SJSA1 (cell line): ENCODE data around the gene TMC8. TPM values are rescaled to one million over a fixed set of nuclear protein-coding genes. Genes with fewer than 3 reads are reported as not detected.
"Not testable (repeated sequence)": the region's sequence is repeated elsewhere in the genome, so short reads cannot be mapped to it uniquely, and the experiment has no call there.

Source experiments
- DNase-seq, 2 experiments: peaks; one replicate each; pipeline ENCODE4 v3.0.0-alpha.2; 2015 to 2020; ENCODE audit warnings: low spot score in 2 of 2, low read depth in 1 of 2
- H3K27ac ChIP-seq: fragments of 250-450 bp; sonication (Bioruptor Pico); 2 replicates; pipeline ENCODE4 v1.5.1; 2020; ENCODE audit warnings: mild to moderate bottlenecking, moderate library complexity
- H3K27me3 ChIP-seq: fragments of 250-450 bp; sonication (Bioruptor Pico); replicated peaks from 2 replicates; pipeline ENCODE4 v1.5.1; 2020; ENCODE audit warnings: mild to moderate bottlenecking, moderate library complexity
- H3K36me3 ChIP-seq: fragments of 250-450 bp; sonication (Bioruptor Pico); 2 replicates; pipeline ENCODE4 v1.5.1; 2020; ENCODE audit warnings: mild to moderate bottlenecking
- H3K4me1 ChIP-seq: fragments of 250-450 bp; sonication (Bioruptor Pico); replicated peaks from 2 replicates; pipeline ENCODE4 v1.6.1; 2021; ENCODE audit warnings: mild to moderate bottlenecking
- H3K4me3 ChIP-seq: fragments of 250-450 bp; sonication (Bioruptor Pico); 2 replicates; pipeline ENCODE4 v1.5.1; 2020; ENCODE audit warnings: mild to moderate bottlenecking
- H3K9me3 ChIP-seq: fragments of 250-450 bp; sonication (Bioruptor Pico); replicated peaks from 2 replicates; pipeline ENCODE4 v1.5.1; 2020; ENCODE audit warnings: mild to moderate bottlenecking
- total RNA-seq: library from RNA; depleted of rRNA; stranded (reverse); fragments of >200 nt; shearing (Covaris generic); gene quantifications from 2 replicates; pipeline ENCODE4 v1.2.3, GENCODE V29; 2014

Gene TMC8
- total RNA-seq, 1 experiment from 2014 or later, result not detected

DNA sequence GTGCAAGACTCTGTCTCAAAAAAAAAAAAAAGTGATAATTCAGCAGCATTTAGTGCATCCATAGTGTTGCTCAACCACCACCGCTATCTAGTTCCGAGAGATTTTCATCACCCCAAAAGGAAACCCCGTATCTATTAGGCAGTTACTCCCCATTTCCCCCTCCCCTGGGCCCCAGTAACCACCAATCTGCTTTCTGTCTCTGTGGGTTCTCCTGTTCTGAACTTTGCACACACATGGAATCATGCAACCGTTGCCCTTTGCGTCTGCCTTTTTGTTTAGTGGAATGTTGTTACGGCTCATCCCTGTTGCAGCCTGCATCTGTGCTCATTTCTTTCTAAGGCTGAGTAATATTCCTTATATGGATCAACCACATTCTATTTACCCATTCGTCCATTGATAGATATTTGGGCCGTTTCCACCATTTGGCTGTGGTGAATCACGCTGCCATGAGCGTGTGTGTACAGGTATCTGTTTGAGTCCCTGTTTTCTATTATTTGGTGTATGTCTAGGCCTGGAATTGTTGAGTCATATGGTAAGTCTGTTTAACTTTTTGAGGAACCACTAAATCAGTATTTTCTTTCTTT, 29.1 kb downstream of the TMC8 start:
- H3K27ac ChIP-seq, result no peak overlapping the region
- H3K4me3 ChIP-seq, result no peak overlapping the region
- no peaks in the 10 kb centered on the region for H3K9me3 ChIP-seq
- peaks cover 12% of the 10 kb centered on the region for H3K4me1 ChIP-seq
- H3K36me3 ChIP-seq, result no peaks in the 10 kb centered on the region
- peak; percentile 54 to 56 for DNase-seq
- H3K27me3 ChIP-seq, result no peaks in the 10 kb centered on the region

DNA sequence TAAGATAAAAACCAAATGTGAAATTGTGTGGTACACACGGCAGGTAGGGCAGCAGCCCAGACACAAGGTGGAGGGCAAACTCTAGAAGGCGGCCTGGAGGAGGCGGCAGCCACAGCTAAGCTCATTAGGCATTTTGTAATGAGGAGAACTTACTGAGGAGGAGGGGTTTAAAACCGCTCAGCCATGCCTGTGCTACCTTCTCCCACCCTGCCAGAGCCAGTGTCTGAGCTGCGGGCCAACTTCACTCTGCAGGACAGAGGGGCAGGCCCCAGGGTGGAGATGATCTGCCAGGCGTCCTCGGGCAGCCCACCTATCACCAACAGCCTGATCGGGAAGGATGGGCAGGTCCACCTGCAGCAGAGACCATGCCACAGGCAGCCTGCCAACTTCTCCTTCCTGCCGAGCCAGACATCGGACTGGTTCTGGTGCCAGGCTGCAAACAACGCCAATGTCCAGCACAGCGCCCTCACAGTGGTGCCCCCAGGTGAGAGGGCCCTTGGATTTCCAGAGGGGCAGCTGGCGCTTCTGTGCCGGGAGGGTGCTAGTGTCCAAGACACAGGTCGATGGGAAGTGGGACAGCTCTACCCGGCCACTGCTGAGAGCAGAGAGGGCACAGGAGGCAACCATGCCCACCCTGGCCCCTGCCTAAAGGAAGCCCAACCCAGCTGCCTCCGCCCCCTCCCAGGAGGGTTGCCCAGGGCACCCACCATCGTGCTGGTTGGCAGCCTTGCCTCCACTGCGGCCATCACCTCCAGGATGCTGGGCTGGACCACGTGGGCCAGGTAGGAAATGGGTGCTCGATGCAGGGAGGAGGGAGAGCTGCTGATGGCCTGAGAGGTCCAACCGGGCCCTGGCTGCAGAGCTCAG, 33.5 kb downstream of the TMC8 start:
- no peak overlapping the region for H3K4me3 ChIP-seq
- no peaks in the 10 kb centered on the region for H3K27me3 ChIP-seq
- H3K4me1 ChIP-seq, result peaks cover 24% of the 10 kb centered on the region
- 0 out of 2 replicates have a peak, but pooled peaks cover 3% of the 10 kb centered on the region for H3K36me3 ChIP-seq
- no peak for DNase-seq
- no peak overlapping the region for H3K27ac ChIP-seq
- no peaks in the 10 kb centered on the region for H3K9me3 ChIP-seq

DNA sequence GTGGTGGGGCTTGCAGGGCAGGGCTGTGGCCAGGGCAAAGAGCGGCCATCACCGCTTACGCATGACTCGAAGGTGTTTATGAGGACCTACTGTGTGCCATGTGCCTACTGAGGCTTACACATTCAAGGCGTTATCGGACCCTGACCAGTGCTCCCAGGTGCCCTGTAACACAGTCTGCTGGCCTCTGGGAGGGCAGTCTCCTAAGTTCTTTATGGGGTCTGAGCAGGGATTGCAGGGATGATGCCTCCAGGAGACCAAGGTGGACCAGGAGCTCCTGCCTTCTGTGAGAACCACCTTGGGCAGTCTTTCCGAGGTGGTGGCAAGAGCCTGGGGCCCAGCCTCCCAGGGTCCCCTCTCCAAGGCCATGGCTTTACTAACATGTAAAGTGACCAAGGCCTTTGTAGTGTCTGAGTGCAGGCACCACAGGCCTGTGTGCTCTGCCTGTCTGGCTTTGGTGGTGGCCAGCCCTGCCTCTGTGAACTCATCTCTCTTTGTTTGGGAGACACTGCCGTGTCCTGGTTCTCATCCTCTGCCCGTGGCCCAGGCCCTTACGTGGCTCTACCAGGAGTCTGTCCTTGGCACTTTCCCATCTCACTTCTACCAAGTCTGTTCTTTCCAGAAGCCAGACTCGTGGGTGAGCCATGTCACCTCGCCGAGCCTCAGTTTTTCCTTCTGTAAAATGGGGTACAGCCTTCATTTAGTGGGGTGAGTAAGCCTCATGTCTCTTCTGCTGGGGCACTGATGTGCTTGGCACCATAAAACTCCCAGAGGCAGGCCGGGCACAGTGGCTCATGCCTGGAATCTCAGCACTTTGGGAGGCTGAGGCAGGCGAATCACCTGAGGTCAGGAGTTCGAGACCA, 34.4 kb downstream of the TMC8 start:
- H3K4me1 ChIP-seq, result peaks cover 23% of the 10 kb centered on the region
- H3K27ac ChIP-seq, result no peak overlapping the region
- no peaks in the 10 kb centered on the region for H3K27me3 ChIP-seq
- H3K9me3 ChIP-seq, result no peaks in the 10 kb centered on the region
- H3K36me3 ChIP-seq, result peaks cover 6% of the 10 kb centered on the region; the same call in 1 of the 2 replicates
- no peak for DNase-seq
- H3K4me3 ChIP-seq, result no peak overlapping the region

DNA sequence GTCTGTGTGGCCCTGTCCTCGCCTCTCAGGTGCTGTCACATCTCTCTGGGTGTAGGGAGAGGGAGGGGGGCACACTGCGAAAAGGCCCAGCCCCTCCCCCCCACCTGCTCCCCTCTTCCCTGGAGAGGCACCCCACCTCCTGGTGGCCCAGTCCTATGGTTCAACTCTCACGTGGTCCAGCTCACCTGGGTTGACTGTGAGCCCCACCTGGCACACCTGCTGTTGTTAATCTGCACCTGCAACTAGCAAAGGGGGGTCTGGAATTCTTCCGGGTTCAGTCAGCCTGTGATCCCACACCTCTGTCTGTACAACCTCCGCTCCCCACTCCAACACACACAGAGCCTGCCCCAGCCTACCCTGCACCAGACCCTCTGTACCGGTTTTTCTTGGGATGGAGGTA, 35.8 kb downstream of the TMC8 start:
- no peak overlapping the region for H3K4me3 ChIP-seq
- H3K4me1 ChIP-seq, result peaks cover 20% of the 10 kb centered on the region

DNA sequence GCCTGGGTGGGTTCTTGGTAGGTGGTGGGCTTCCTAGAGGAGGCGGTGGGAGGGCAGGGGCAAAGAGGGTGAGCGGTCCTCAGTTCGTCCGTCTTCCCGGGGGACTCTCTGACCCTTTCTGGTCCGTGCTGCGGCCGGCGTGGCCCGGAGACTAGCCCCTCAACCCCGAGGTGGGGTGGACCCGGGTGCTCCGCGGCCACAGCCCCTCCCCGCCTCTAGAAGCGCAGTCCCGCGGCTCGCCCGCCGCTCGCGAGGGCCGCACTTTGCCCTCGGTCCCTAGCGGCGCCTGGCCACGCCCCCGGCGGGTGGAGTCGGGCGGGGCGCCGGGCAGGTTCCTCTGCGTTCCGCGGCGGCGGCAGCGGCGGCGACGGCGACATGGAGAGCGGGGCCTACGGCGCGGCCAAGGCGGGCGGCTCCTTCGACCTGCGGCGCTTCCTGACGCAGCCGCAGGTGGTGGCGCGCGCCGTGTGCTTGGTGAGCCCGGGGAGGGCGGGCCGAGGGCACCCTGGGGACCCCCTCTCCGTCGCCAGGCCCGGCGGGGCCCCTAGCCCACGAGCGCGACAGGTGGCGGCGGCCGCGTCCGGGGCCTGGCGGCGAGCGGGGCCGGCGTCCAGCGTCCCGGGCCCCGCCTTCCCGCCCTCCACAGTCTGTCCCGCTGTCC, 37.8 kb downstream of the TMC8 start, which contains the start of gene SYNGR2:
TSS of gene SYNGR2 (plus strand) at position 340 of the 661 bp plus-strand sequence. CDS start at position 376, 36 bp downstream.
- peaks cover 34% of the 10 kb centered on the region for H3K4me1 ChIP-seq
- H3K27me3 ChIP-seq, result no peaks in the 10 kb centered on the region
- H3K4me3 ChIP-seq, result peak within 1 kb of the TSS; percentile 80
- peaks cover 25% of the 10 kb centered on the region for H3K36me3 ChIP-seq
- no peaks in the 10 kb centered on the region for H3K9me3 ChIP-seq
- H3K27ac ChIP-seq, result no peak within 1 kb of the TSS
- peak; percentile 64 to 81 for DNase-seq

More for the DNA sequence above, 35.8 kb downstream of the TMC8 start:
- Histone ChIP-seq H3K9me3 (no peaks in the 10 kb centered on the region), H3K27ac (no peak overlapping the region), H3K27me3 (no peaks in the 10 kb centered on the region), H3K36me3 (peaks cover 8% of the 10 kb centered on the region)
- no peak for DNase-seq

DNA sequence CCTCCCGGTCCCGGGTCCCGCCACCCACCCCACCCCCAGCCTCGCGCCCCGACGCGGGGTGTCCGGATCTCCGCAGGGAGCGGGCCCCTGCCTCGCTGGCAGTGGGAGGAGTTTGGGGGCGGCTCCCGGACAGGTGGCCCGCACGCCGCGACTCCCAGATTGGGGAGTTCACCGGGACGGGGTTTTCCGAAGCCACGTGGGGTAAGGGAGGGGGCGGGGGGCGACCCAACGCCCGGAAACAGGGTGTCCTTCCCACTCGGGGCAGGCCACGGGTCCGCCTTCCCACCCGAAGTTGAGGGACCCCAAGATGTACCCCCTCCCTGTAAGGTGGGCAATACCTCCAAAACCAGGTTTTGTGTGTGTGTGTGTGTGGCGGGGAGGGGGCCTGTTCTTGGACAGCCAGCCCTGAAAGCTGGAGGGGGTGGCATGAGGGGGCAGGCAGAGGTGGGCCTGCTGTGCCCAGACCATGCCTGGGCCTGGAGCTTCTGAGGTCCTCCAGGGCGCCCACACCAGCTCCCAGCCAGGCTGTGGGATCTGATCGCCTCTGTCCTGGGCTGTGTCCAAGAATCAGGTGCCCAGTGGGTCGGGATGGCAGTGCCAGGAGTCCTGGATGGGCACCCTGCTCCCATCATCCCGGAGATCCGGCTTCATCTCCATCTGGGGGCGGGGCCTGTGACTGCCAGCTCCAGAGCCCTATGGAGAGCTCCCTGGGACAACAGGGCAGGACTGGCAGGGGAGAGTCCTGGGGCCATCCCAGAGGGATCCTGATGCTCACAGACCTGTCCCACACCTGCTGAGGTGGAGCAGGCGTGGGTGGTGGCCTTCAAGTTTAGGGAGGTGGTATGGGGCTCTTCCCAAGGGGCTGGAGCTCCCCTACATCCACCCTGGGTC, 38.6 kb downstream of the TMC8 start:
- Histone ChIP-seq H3K4me1 (peaks cover 38% of the 10 kb centered on the region), H3K36me3 (peaks cover 32% of the 10 kb centered on the region), H3K4me3 (peak overlapping the region; percentile 80), H3K9me3 (no peaks in the 10 kb centered on the region), H3K27ac (no peak overlapping the region), H3K27me3 (no peaks in the 10 kb centered on the region)
- DNase-seq, result peak; percentile 74 to 78

DNA sequence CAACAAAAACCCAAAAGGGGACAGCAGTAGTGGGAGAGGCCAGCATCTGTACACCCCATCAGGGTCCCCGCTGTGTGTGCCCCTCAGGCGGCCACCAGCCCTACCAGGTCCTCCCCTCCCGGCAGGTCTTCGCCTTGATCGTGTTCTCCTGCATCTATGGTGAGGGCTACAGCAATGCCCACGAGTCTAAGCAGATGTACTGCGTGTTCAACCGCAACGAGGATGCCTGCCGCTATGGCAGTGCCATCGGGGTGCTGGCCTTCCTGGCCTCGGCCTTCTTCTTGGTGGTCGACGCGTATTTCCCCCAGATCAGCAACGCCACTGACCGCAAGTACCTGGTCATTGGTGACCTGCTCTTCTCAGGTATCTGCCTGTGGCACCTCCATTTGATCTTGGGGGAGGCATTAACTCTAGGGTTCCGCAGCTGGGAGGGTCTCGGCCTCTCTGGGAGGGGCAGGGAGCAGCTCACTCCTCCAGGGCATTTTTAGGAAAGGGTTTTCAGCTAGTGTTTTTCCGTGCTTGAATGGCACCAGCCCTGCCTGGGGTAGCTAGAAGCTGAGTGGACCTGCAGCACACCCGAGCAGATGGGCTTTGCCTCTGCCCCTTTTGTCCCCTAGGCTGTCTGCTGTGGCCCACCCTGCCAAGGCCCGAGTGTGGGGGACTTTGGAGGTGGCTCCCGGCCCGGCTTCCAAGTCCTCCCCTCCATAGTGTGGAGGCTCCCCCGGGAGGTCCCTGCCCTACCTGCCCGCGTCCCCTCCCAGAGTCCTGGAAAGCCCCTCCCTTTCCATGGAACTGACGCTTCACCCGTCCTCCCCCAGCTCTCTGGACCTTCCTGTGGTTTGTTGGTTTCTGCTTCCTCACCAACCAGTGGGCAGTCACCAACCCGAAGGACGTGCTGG, 40.4 kb downstream of the TMC8 start:
- no peaks in the 10 kb centered on the region for H3K9me3 ChIP-seq
- peaks cover 38% of the 10 kb centered on the region for H3K4me1 ChIP-seq
- peak in 1 of 2 experiments; percentile 55 for DNase-seq
- no peaks in the 10 kb centered on the region for H3K27me3 ChIP-seq
- H3K36me3 ChIP-seq, result peaks cover 50% of the 10 kb centered on the region
- no peak overlapping the region for H3K4me3 ChIP-seq
- H3K27ac ChIP-seq, result no peak overlapping the region

DNA sequence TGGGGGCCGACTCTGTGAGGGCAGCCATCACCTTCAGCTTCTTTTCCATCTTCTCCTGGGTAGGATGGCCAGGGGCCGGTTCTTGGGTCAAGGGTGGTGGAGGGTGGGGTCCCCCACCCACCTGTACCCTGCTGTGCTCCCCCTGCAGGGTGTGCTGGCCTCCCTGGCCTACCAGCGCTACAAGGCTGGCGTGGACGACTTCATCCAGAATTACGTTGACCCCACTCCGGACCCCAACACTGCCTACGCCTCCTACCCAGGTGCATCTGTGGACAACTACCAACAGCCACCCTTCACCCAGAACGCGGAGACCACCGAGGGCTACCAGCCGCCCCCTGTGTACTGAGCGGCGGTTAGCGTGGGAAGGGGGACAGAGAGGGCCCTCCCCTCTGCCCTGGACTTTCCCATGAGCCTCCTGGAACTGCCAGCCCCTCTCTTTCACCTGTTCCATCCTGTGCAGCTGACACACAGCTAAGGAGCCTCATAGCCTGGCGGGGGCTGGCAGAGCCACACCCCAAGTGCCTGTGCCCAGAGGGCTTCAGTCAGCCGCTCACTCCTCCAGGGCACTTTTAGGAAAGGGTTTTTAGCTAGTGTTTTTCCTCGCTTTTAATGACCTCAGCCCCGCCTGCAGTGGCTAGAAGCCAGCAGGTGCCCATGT, 41.1 kb downstream of the TMC8 start:
- H3K4me3 ChIP-seq, H3K27me3 ChIP-seq, H3K9me3 ChIP-seq, DNase-seq: not testable (repeated sequence)
- Histone ChIP-seq H3K36me3 (peaks cover 58% of the 10 kb centered on the region), H3K4me1 (peaks cover 38% of the 10 kb centered on the region), H3K27ac (peak overlapping the region; percentile 41; the same call in 1 of the 2 replicates)

DNA sequence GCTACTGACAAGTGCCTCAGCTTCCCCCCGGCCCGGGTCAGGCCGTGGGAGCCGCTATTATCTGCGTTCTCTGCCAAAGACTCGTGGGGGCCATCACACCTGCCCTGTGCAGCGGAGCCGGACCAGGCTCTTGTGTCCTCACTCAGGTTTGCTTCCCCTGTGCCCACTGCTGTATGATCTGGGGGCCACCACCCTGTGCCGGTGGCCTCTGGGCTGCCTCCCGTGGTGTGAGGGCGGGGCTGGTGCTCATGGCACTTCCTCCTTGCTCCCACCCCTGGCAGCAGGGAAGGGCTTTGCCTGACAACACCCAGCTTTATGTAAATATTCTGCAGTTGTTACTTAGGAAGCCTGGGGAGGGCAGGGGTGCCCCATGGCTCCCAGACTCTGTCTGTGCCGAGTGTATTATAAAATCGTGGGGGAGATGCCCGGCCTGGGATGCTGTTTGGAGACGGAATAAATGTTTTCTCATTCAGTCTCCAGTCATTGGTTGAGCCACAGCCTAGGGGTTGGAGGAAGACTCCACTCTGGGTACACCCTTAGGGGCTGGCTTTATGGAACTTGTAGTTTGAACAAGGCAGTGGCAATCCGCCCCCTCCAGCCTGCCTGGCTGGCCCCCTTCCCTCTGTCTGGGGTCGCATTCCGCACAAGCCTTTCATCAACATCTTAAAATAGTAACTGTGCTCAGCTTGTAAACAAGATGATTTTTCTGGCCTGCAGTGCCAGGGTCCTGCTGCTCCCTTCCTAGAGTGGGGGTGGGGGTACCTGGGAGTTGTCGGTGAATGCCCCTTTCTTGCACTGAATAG, 41.9 kb downstream of the TMC8 start:
- Histone ChIP-seq H3K4me3 (no peak overlapping the region), H3K4me1 (peaks cover 38% of the 10 kb centered on the region), H3K27me3 (no peaks in the 10 kb centered on the region), H3K27ac (peak overlapping the region; percentile 41), H3K9me3 (no peaks in the 10 kb centered on the region), H3K36me3 (peaks cover 65% of the 10 kb centered on the region)
- peak in 1 of 2 experiments; percentile 66 for DNase-seq

DNA sequence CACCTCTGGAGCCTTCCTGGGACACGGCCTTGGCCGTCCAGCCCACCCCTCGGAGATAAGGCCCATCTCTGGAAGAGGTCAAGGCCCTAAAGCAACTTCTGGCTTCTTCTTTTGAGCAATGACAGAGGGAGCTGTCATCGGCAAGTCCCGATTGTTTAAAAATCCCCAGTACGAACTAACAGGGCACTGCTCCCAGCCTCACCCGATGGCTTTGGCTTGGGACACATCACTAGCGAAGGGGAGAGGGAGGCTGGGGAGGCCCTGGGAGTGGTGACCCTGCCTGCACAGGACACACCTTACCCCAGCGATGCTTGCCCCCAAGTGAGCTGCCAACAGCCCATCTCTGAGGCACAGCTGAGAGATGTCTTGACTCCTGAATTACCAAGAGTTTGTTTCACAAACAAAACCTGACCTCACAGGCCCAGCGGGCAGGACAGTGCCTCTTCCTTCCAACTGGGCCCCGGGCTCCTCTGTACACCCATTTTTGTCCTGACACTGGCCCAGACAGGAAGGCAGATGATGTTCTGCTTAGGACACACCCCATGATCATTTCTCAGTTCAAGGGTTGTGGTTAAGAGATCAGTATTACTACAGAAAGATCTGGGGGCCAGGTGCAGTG, 42.6 kb downstream of the TMC8 start:
- H3K36me3 ChIP-seq, result peaks cover 71% of the 10 kb centered on the region
- DNase-seq, result no peak
- no peaks in the 10 kb centered on the region for H3K9me3 ChIP-seq
- no peaks in the 10 kb centered on the region for H3K27me3 ChIP-seq
- H3K27ac ChIP-seq, result peak overlapping the region; percentile 41
- no peak overlapping the region for H3K4me3 ChIP-seq
- H3K4me1 ChIP-seq, result peaks cover 35% of the 10 kb centered on the region
